Activated CD4-positive, alpha-beta T cell treated with anti-CD3 and anti-CD28 coated beads, Interleukin-2, amount 50 U/mL, for 1 hour (primary cell): ENCODE results near the gene ADAMTSL5.
"Not testable (repeated sequence)": the region's sequence is repeated elsewhere in the genome, so short reads cannot be mapped to it uniquely, and the experiment has no call there.

Experiments
- DNase-seq: peaks from one replicate; pipeline ENCODE4 v3.0.0-alpha.2; 2020

ADAMTSL5 gene

DNA sequence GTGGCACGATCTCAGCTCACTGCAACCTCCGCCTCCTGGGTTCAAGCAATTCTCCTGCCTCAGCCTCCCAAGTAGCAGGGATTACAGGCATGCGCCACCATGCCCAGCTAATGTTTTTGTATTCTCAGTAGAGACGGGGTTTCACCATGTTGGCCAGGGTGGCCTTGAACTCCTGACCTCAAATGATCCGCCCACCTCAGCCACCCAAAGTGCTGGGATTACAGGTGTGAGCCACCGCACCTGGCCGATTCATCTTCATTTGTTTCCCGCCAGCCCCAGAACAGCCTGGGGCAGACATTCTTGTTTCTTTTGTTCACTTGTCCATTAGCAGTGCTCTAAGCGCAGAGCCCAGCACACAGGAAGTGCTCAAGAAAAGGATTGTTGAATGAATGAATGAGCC, 35.8 kb downstream of the ADAMTSL5 start:
- DNase-seq: not testable (repeated sequence)

DNA sequence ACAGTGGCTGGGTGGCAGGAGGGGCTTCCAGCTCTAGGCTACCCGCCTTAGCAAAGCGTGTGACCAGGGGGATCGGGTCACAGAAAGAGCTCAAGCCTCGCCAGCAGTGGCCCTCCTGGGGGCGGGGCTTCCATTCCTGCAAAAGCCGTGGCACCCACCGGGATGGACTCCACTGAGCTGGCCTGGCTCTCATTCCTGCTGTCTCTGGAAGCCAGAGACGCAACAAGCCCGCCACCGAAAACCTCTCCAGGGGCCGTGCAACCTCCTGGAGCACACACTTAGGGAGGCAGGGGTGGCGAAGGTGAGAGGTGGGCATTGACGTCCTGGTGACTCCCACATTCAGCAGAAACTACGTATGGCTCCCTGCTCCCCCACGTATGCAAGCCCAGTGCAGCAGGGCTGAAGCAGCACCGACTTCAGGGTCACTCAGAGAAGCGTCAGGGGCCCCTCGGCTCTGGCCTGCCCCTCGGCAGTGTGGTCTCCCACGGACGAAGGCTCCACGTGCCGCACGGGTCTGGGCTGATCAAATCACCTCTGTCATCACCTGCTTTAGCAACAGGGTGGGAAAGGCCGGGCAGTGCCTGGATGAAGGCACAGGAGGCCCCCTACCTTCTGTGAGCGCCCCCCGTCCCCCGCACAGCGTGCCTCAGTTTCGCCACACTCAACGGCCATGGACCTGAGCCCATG, 36.9 kb downstream of the ADAMTSL5 start:
- no peak for DNase-seq

DNA sequence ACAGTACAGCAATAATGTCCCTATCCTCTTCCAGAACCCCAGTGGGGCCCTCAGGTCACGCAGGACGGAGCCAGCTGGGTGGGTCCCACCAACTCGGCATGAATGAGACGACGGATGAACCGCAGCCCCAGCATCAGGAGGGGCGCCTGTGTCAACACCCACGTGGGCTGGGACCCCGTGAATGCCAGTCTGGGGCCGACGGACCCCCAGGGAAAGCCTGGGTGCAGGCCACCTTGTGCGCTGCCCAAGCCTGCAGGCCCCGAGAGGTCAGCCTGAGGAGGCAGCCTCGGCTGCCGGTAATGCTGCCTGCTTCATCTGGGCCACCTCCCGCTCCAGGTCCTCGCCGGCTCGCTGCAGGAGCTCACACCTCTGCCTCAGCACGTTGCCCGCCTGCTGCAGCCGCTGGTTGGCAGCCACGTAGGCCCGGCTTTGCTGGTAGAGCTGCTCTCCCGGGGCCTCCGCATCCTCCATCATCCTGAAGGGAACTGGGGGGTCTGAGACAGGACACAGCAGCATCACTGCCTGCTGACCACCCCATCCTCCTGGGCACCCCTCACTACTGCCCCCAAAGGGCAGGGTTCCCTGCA, 38.0 kb downstream of the ADAMTSL5 start:
- DNase-seq: no peak

DNA sequence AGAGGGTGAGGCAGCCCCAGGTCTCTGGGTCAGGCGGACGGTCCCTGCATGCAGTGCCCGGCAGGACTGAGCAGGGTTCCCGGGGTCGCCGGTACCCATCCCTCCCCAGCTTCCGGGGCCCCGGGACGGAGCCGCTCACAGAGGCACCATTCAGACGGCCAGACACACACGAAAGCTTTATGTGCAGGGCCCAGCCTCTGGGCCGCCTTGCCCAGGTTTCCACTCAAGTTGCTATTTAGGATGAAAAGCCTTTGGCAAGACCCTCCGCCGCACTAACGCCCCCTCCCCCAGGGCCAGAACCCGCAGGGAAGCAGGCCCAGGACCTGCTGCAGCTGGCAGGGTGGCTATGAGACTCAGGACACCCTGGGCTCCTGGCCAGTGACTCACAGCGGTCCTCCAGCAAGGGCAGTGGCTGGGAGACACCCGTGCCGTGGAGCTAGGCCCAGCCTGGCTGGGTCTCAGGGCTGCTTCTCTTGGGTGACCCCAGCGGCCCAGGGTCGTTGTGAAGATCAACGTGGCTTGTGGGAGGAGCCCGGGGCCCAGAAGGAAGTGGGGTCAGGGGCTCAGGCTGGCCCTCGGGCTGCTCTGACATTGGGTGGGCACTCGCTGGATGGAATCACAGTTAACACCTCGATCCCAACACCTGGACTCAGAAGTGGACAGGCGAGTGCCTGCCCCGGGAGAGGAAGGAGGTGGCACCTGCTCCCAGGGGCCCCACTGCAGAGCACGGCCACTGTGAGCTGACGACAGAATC, 38.6 kb downstream of the ADAMTSL5 start:
- DNase-seq: no peak

DNA sequence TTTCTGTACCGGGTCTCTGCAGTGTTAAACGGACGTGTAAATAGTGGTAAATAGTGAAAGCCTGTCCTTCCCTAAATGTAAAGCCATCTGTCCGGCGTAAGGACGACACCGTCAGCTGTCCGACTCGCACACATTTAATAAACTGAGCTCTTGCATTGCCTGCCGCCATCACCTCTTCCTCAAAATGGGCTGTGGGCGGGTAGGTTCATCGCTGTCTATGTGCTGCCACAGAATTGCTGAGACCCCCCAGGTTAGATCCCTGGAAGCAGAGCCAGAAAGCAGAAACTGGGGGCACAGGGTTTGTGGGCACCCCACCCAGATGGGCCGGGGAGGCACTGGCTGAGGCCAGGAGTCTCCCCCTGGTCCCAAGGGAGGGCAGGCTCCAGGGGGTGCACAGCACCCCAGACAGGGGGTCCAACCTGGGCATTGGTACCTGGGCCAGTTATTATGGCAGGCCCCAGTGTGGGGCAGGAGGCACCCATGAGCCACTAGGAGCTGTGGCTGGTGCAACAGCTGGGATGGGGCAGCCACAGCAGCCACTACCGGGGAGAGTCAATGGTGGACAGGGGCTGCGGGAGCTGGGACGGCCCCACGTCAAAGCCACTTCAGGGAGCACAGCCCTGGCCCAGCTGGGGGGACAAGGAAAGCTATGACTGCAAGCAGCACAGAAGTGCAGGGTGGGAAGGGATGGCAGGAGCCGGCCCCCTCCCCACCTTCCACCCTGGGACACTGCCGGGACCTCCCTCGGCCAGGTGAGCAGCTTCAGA, 39.6 kb downstream of the ADAMTSL5 start:
- no peak for DNase-seq

DNA sequence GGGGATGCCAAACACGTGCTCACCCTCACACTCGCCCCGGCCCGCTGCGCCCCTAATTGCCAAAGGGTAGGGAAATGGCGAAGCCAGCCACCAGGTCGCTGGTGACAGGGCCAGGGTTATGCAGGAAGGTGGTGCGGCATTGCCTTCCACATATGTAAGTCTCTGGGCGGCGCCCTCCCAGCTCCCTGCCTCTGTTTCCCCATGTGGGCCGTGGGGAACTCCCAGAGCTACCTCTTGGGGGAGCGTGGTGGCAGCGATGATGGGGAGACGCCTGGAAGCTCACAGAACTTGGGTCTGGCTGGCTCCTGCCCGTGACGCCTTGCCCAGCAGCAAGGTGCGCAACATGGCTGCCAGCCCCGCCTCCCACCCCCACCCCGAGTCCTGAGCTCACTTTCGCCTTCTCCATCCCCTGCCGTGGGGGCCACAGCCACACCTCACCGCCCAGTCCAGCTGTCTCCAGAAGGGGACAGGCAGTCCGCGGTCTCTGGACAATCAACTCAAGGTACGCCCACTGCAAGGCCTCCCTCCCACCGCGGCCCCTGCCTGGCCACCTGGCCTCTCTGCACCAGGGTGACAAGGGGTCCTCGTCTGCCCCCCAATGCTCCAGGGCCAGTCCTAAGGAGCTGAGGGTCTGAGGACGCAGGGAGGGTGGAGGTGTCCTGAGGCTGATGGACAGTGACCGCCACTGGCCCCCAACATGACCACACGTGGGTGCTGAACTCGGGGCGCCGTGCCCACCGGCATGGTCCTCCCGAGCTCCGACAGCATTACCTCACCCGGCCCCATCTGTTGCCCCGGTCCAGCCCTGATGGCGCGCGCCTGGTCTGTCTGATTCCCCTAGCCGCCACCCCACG, 40.4 kb downstream of the ADAMTSL5 start:
- no peak for DNase-seq

DNA sequence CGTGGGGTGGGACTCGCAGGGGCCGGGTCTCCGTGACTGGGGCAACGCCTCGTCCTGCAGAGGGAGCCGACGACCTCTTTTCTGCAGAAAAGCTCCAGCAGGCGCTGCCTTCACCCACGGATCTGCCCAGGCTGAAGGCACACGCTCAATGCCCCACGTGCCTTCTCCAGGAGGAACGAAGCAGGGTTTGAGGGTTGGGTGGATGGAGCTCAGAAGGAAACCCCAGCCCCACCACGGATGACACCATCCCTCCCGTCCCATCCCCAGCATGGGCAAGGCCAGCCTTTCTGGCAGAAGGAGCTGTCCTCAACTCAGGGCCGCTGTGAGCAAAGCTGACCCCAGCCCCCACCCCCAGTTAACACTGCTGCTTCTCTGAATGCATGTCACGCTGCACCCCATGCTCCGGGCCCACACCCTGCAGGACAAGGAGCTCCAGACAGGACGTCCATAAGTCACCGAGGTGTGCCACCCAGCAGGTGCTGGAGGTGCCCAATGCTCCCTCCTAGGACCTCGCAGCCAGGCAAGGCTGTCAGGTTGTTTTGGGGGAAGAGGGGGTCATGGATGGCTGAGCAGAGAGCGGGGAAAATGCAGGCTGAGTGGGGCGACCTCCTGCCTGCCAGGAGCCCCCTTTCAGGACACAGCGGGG, 41.2 kb downstream of the ADAMTSL5 start:
- DNase-seq: peak; percentile 23

- no peak for DNase-seq
Observed at GRCh38 chr19:1471010-1471514, 41.8 kb downstream of the ADAMTSL5 start.

DNA sequence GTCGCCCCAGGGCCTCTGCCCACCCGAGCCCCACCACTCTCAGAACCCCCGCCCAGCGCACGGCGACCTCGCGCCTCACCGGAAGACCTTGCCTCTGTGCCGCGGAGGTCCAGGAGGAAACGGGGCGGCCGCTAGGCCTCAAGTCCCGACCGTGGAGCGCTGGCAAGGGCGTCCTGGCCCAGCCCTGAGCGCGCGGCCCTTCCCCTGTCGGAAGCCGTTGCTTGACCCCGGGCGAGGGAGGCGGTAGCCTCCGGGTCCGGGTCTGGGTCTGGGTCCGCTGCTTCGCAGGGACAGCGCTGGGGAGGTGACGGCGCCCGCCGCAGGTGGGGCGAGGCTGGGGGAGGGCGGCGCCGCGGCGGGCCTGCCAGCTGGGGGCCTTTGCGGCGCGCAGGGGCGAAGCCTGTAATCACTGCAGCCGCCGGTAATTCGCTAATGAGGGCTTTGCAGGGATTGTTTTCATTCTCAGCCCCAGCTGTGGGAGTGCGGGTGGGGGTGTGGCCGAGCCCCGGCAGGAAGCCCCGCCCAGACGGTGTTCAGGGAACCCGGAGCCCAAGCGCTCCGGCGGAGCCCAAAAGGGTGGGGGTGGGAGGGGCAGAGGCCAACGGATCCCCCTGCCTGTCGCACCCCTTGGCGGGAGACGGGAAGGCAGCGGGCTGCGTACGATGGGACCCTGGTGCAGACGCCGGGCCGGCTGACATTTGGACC, 42.4 kb downstream of the ADAMTSL5 start:
- DNase-seq: peak; percentile 68

DNA sequence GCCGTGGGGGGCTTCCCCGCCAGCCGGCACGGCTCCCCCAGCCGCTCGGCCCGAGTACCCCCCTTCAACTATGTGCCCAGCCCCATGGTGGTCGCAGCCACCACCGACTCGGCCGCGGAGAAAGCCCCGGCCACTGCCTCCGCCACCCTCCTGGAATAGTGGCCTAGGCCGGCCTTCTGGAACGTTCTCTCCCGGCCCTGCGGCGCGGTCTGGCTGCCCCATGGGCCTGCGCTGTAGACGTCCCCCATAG, 42.8 kb downstream of the ADAMTSL5 start:
- DNase-seq: no peak

- no peak for DNase-seq
Observed at GRCh38 chr19:1469255-1470054, 43.4 kb downstream of the ADAMTSL5 start.

GRCh38 chr19:1468821-1469254, 44.0 kb downstream of the ADAMTSL5 start:
- DNase-seq: no peak

DNA sequence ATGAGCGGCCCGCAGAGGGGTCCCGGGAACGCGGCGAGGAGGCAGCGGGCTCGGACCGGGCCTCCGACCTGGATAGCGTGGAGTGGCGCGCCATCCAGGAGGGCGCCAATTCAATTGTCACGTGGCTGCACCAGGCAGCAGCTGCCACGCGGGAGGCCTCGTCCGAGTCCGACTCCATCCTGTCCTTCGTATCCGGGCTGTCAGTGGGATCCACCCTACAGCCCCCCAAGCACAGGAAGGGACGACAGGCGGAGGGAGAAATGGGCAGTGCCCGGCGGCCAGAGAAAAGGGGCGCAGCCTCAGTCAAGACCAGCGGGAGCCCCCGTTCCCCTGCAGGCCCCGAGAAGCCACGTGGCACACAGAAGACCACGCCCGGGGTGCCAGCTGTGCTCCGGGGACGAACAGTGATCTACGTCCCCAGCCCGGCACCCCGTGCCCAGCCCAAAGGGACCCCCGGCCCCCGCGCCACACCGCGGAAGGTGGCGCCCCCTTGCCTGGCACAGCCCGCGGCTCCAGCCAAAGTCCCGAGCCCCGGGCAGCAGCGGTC, 44.5 kb downstream of the ADAMTSL5 start:
- DNase-seq: no peak

DNA sequence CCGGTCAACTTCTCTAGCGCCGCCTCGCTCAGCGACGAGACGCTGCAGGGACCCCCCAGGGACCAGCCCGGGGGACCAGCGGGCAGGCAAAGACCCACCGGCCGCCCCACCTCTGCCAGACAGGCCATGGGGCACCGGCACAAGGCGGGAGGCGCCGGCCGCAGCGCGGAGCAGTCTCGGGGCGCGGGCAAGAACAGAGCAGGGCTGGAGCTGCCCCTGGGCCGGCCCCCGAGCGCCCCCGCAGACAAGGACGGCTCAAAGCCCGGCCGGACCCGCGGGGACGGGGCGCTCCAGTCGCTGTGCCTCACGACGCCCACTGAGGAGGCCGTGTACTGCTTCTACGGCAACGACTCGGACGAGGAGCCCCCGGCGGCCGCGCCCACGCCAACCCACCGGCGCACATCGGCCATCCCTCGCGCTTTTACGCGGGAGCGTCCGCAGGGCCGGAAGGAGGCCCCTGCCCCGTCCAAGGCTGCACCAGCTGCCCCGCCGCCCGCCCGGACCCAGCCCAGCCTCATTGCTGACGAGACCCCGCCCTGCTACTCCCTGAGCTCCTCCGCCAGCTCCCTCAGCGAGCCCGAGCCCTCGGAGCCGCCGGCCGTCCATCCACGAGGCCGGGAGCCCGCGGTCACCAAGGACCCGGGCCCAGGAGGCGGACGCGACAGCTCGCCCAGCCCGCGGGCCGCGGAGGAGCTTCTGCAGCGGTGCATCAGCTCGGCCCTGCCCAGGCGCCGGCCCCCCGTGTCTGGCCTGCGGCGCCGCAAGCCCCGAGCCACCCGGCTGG, 45.1 kb downstream of the ADAMTSL5 start:
- no peak for DNase-seq

- no peak for DNase-seq
Observed at GRCh38 chr19:1467215-1467489, 45.7 kb downstream of the ADAMTSL5 start.

DNA sequence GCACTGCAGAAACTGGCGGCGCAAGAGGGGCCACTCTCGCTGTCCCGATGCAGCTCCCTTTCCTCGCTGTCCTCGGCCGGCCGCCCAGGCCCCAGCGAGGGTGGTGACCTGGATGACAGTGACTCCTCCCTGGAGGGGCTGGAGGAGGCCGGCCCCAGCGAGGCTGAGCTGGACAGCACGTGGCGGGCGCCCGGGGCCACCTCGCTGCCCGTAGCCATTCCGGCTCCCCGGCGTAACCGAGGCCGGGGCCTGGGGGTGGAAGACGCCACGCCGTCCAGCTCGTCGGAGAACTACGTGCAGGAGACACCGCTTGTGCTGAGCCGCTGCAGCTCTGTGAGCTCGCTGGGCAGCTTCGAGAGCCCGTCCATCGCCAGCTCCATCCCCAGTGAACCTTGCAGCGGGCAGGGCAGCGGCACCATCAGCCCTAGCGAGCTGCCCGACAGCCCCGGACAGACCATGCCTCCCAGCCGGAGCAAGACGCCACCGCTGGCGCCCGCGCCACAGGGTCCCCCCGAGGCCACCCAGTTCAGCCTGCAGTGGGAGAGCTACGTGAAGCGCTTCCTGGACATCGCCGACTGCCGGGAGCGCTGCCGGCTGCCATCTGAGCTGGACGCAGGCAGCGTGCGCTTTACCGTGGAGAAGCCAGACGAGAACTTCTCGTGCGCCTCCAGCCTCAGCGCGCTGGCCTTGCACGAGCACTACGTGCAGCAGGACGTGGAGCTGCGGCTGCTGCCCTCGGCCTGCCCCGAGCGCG, 46.2 kb downstream of the ADAMTSL5 start:
- no peak for DNase-seq

DNA sequence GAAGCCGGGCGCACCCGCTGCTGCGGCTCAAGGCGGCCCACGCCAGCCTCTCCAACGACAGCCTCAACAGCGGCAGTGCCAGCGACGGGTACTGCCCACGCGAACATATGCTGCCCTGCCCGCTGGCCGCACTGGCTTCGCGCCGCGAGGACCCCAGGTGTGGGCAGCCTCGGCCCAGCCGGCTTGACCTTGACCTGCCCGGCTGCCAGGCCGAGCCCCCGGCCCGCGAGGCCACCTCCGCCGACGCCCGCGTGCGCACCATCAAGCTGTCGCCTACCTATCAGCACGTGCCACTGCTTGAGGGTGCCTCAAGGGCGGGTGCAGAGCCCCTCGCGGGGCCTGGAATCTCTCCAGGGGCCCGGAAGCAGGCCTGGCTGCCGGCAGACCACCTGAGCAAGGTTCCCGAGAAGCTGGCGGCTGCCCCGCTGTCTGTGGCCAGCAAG, 46.8 kb downstream of the ADAMTSL5 start:
- DNase-seq: no peak

DNA sequence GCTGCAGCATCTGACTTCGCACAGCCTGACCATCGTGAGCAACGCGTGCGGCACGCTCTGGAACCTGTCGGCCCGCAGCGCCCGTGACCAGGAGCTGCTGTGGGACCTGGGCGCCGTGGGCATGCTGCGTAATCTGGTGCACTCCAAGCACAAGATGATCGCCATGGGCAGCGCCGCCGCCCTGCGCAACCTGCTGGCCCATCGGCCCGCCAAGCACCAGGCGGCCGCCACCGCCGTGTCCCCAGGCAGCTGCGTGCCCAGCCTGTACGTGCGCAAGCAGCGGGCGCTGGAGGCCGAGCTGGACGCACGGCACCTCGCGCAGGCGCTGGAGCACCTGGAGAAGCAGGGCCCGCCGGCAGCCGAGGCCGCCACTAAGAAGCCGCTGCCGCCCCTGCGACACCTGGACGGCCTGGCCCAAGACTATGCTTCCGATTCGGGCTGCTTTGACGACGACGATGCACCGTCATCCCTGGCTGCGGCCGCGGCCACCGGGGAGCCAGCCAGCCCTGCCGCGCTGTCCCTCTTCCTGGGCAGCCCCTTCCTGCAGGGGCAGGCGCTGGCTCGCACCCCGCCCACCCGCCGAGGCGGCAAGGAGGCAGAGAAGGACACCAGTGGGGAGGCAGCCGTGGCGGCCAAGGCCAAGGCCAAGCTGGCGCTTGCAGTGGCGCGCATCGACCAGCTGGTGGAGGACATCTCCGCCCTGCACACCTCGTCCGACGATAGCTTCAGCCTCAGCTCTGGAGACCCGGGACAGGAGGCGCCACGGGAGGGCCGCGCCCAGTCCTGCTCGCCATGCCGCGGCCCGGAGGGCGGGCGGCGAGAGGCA, 47.4 kb downstream of the ADAMTSL5 start:
- peak; percentile 39 for DNase-seq
